HL-60 (cell line): ENCODE data around the gene ABO.

ENCODE experiments used
- CTCF ChIP-seq: IDR thresholded peaks from one replicate; pipeline ENCODE4 v1.5.1; 2011; ENCODE audit warnings: low read length, control low read depth, inconsistent platforms; ENCODE audit not compliant: insufficient read depth
- GABPA ChIP-seq: IDR thresholded peaks from 2 replicates; pipeline ENCODE4 v1.6.1; 2012; ENCODE audit warnings: low read depth
- POLR2AphosphoS5 ChIP-seq: IDR thresholded peaks from 2 replicates; pipeline ENCODE4 v1.6.1; 2012; ENCODE audit warnings: low read depth
- SPI1 ChIP-seq: IDR thresholded peaks from 2 replicates; pipeline ENCODE4 v1.6.1; 2012; ENCODE audit warnings: low read depth, mild to moderate bottlenecking, borderline replicate concordance
- TF ChIP-seq, protein P1 (sequence below): IDR thresholded peaks from 2 replicates; pipeline ENCODE4 v1.6.1; 2012; ENCODE audit warnings: low read depth; ENCODE audit not compliant: insufficient replicate concordance

- no peak for TF ChIP-seq CTCF
- TF ChIP-seq, protein P1, sequence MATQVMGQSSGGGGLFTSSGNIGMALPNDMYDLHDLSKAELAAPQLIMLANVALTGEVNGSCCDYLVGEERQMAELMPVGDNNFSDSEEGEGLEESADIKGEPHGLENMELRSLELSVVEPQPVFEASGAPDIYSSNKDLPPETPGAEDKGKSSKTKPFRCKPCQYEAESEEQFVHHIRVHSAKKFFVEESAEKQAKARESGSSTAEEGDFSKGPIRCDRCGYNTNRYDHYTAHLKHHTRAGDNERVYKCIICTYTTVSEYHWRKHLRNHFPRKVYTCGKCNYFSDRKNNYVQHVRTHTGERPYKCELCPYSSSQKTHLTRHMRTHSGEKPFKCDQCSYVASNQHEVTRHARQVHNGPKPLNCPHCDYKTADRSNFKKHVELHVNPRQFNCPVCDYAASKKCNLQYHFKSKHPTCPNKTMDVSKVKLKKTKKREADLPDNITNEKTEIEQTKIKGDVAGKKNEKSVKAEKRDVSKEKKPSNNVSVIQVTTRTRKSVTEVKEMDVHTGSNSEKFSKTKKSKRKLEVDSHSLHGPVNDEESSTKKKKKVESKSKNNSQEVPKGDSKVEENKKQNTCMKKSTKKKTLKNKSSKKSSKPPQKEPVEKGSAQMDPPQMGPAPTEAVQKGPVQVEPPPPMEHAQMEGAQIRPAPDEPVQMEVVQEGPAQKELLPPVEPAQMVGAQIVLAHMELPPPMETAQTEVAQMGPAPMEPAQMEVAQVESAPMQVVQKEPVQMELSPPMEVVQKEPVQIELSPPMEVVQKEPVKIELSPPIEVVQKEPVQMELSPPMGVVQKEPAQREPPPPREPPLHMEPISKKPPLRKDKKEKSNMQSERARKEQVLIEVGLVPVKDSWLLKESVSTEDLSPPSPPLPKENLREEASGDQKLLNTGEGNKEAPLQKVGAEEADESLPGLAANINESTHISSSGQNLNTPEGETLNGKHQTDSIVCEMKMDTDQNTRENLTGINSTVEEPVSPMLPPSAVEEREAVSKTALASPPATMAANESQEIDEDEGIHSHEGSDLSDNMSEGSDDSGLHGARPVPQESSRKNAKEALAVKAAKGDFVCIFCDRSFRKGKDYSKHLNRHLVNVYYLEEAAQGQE: no peak
- TF ChIP-seq POLR2AphosphoS5: no peak
- TF ChIP-seq GABPA: no peak
- TF ChIP-seq SPI1: no peak
These were observed 30.7 kb upstream of the ABO start for GRCh38 chr9:133305731-133306130.
